Fibroblast of villous mesenchyme (primary cell): ENCODE results near the gene TRIM37. TPM values are rescaled to one million over a fixed set of nuclear protein-coding genes. Genes with fewer than 3 reads are reported as not detected.
"Not testable (repeated sequence)": the region's sequence is repeated elsewhere in the genome, so short reads cannot be mapped to it uniquely, and the experiment has no call there.

Experiments
- DNase-seq: peaks from one replicate; pipeline ENCODE4 v3.0.0-alpha.2; 2010; ENCODE audit warnings: low read depth
- H3K4me3 ChIP-seq: 2 replicates; pipeline ENCODE4 v1.5.1; 2011; ENCODE audit warnings: low read depth, mild to moderate bottlenecking, low read length
- CTCF ChIP-seq: IDR thresholded peaks from 2 replicates; pipeline ENCODE4 v1.5.1; 2012; ENCODE audit warnings: low read depth, mild to moderate bottlenecking, low read length; ENCODE audit not compliant: insufficient read depth
- total RNA-seq: library from RNA; depleted of rRNA; stranded (reverse); fragments of >200 nt; gene quantifications from 2 replicates; pipeline ENCODE4 v1.2.3, GENCODE V29; 2012

Gene TRIM37
- total RNA-seq, 1 donor, result 62.6 TPM

DNA sequence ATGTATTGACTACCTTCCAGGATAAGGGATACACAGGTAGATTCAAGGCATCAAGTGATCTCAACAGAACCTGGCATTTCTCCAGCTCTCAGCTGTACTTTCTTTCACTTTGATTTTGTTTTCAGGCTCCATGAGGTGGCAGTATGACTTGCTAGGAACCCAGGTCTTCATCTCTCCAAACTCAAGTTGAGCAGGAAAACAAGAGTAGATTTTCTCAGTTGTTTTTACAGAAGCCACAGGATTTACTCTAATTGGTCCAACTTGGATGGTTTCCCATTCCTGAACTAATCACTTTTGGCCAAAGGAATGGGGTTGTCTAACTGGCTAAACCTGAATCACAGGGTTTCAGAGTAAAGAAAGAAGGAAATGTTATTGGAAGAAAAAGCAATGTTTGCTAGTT, 146.6 kb downstream of the TRIM37 start:
- DNase-seq, result peak; percentile 43
- peak; percentile 22 for TF ChIP-seq CTCF

DNA sequence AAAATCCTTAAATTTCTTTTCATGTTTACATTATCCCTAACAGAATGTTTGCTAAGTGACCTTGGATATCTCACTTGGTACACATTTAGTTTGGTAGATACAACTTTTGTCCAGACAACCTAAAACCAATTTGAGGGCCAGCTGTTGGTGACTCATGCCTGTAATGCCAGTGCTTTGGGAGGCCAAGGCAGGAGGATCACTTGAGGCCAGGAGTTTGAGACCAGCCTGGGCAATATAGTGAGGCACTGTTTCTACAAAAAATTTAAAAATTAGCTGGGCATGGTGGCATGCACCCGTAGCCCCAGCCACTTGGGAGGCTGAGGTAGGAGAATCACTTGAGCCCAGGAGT, 149.0 kb downstream of the TRIM37 start:
- H3K4me3 ChIP-seq, DNase-seq: not testable (repeated sequence)

More for the DNA sequence above, 146.6 kb downstream of the TRIM37 start:
- no peak overlapping the region for H3K4me3 ChIP-seq

DNA sequence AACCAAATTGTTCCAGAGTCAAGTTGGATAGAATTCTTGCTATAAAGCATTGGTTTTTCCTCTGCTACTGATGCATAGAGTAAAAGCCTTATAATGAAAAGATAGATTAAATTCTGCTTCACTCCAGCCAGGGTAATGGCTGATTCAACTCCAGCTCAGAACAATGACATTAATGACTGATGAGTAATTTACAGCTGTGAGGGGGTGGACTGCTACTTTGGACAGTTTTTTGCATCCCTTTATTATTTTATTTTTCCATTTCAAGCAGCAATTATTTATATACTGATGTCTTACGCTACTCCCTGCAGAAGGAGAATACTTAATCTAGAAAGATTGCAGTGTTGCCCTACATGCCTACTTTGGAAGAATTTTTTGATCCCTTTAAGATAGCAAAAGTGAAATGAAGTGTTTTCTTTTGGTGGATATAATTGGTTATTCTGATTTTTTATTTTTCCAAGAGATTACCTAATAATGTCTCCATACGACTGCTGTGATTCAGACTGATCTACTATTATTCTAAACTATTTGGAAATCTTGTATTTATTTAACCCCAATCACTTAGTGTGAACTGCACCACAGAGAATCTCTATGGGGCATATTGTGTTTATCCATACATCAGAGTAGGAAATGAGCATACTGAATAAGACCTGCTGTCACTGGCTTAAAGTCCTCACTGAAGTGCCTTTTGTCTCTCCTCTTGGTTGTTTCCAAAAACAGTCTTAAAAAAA, 149.5 kb downstream of the TRIM37 start:
- no peak for DNase-seq
- TF ChIP-seq CTCF, result no peak
- no peak overlapping the region for H3K4me3 ChIP-seq

GRCh38 chr17:58954358-58954757, 152.3 kb downstream of the TRIM37 start:
- not testable (repeated sequence) for H3K4me3 ChIP-seq, DNase-seq

DNA sequence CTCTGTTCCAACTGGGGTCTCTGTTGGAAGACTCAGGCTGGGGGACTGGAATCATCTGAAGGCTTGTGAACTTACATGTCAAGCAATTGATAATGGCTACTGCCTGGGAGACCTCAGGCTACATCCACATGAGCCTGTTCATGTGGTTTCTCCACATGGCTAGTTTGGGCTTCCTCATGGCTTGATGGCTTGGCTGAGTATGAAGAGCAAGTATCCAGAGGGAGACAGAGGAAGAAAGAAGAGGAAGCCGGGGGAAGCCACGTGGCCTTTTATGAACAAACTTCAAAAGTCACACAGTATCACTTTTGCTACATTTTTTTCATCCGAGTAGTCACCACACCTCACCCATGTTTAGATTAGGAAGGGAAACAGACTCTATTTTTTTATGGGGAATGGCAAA, 158.9 kb downstream of the TRIM37 start:
- no peak for TF ChIP-seq CTCF
- no peak for DNase-seq
- H3K4me3 ChIP-seq, result no peak overlapping the region

GRCh38 chr17:58947411-58947810, 159.3 kb downstream of the TRIM37 start:
- no peak for DNase-seq
- TF ChIP-seq CTCF, result no peak
- no peak overlapping the region for H3K4me3 ChIP-seq

DNA sequence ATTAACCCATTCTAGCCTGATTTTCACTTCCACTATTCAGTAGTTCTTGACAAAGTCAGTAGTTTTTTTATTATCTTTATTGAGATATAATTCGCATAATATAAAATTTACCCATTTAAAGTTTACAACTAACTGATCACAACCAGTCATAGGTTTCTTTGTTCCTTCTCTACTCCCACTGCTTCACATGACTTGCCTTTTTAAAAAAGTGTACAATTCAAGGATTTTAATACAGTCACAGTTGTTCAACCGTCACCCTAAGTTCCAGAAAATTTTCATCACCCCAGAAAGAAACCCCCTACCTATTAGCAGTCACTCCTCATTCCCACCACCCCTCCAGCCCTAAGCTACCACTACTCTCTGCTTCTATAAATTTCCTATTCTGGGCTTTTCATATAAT, 162.5 kb downstream of the TRIM37 start:
- no peak for TF ChIP-seq CTCF
- H3K4me3 ChIP-seq, result no peak overlapping the region
- DNase-seq, result no peak

GRCh38 chr17:58936295-58936694, 170.4 kb downstream of the TRIM37 start:
- no peak overlapping the region for H3K4me3 ChIP-seq
- no peak for DNase-seq
- TF ChIP-seq CTCF, result no peak
